Measurements from ENCODE around the gene MS4A6A.
"Not testable (repeated sequence)": the region's sequence is repeated elsewhere in the genome, so short reads cannot be mapped to it uniquely, and the experiment has no call there.

MS4A6A gene

DNA sequence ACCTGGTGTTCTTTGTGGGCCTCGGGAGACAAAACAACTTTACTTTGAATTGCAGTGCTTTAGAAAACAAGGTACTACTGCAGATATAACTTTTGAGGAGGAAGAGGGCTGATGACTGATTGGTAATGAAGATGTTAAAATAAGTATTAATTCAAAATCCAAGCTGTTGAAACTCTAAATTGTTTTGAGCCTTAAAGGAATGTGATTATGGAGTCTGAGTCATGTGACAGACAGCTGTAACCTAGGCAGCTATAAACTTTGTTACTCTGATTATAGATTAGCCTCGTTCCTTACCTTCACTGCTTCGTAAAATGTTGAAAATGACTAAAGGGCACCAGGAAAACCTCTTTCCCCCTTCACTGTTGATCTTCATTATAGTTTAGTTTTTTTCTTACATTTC lies 51.0 kb downstream of the MS4A6A start:
- Histone ChIP-seq H3K4me1 (ENCODE audit: control insufficient read depth, insufficient read depth, low read length) (no peaks in the 10 kb centered on the region), H3K36me3 (ENCODE audit: control insufficient read depth, insufficient read depth, low read length) (no peaks in the 10 kb centered on the region), H3K9me3 (ENCODE audit: control insufficient read depth, low read length) (no peaks in the 10 kb centered on the region), H3K27me3 (ENCODE audit: control insufficient read depth, insufficient read depth, low read length, poor library complexity, severe bottlenecking) (no peaks in the 10 kb centered on the region), H3K27ac (ENCODE audit: insufficient read depth, low read depth, low read length, poor library complexity, severe bottlenecking) (no peak overlapping the region), H3K4me3 (ENCODE audit: insufficient read depth, low read depth, low read length) (no peak overlapping the region)
- 90 to 98% methylated on average over 3 of the region's 3 CpGs for WGBS, 2 experiments

DNA sequence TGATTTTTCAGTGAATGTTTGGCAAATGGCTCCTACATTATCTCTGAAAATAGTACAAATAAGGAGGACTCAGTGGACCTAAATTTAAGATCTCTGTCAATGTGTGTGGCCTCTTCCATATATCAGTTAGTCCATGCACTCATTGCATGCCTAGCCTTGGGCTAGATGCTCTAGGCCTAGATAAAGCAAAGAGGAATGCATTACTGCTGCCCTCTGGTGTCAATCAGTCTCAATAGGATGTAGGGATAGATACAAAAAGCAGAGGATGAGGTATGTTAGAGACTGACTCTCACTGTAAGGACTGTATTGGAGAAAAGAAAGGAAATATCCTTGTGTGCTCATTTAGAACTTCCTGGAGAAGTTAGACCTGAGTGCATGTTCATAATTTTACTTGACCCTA lies 52.4 kb downstream of the MS4A6A start:
- H3K9me3 ChIP-seq (ENCODE audit: control insufficient read depth, low read length), result no peaks in the 10 kb centered on the region
- no peaks in the 10 kb centered on the region for H3K4me1 ChIP-seq (ENCODE audit: control insufficient read depth, insufficient read depth, low read length)
- H3K27ac ChIP-seq (ENCODE audit: insufficient read depth, low read depth, low read length, poor library complexity, severe bottlenecking), result no peak overlapping the region
- no peaks in the 10 kb centered on the region for H3K36me3 ChIP-seq (ENCODE audit: control insufficient read depth, insufficient read depth, low read length)
- H3K27me3 ChIP-seq (ENCODE audit: control insufficient read depth, insufficient read depth, low read length, poor library complexity, severe bottlenecking), result no peaks in the 10 kb centered on the region
- no peak overlapping the region for H3K4me3 ChIP-seq (ENCODE audit: insufficient read depth, low read depth, low read length)

DNA sequence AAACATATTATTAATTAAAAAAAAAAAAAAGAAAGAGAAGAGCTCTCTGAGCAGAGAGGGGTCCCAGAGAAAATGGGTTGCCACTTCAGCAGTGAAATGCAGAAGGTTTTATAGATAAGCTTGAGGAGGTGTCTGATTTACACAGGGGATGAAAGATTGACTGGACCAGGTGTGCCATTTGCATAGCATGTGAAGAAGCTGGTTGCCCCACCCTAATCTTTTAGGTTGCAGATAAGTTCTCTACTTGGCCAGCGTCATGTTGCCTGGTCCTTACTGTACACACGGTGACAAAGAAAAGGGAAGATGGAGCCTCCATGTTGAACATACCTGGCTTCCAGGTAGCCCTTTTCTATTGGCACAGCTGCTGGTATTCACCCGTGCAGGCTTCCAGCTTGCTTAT lies 53.0 kb downstream of the MS4A6A start:
- Histone ChIP-seq H3K27ac (ENCODE audit: insufficient read depth, low read depth, low read length, poor library complexity, severe bottlenecking) (no peak overlapping the region), H3K36me3 (ENCODE audit: control insufficient read depth, insufficient read depth, low read length) (no peaks in the 10 kb centered on the region), H3K4me3 (ENCODE audit: insufficient read depth, low read depth, low read length) (no peak overlapping the region), H3K27me3 (ENCODE audit: control insufficient read depth, insufficient read depth, low read length, poor library complexity, severe bottlenecking) (no peaks in the 10 kb centered on the region), H3K4me1 (ENCODE audit: control insufficient read depth, insufficient read depth, low read length) (no peaks in the 10 kb centered on the region), H3K9me3 (ENCODE audit: control insufficient read depth, low read length) (no peaks in the 10 kb centered on the region)
- 91 to 92% methylated on average over 3 of the region's 3 CpGs for WGBS, 2 experiments

DNA sequence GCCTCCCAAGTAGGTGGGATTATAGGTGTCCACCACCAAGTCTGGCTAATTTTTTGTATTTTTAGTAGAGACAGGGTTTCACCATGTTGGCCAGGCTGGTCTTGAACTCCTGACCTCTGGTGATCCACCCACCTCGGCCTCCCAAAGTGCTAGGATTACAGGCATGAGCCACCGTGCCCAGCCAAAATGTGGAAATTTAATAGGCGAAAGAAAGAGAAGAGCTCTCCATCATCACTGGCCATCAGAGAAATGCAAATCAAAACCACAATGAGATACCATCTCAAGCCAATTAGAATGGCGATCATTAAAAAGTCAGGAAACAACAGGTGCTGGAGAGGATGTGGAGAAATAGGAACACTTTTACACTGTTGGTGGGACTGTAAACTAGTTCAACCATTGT lies 54.0 kb downstream of the MS4A6A start:
- 84 to 94% methylated on average over 3 of the region's 4 CpGs for WGBS, 2 experiments
- not testable (repeated sequence) for H3K36me3 ChIP-seq (ENCODE audit: control insufficient read depth, insufficient read depth, low read length); H3K27ac ChIP-seq (ENCODE audit: insufficient read depth, low read depth, low read length, poor library complexity, severe bottlenecking); H3K4me1 ChIP-seq (ENCODE audit: control insufficient read depth, insufficient read depth, low read length); H3K9me3 ChIP-seq (ENCODE audit: control insufficient read depth, low read length); H3K27me3 ChIP-seq (ENCODE audit: control insufficient read depth, insufficient read depth, low read length, poor library complexity, severe bottlenecking); H3K4me3 ChIP-seq (ENCODE audit: insufficient read depth, low read depth, low read length)

DNA sequence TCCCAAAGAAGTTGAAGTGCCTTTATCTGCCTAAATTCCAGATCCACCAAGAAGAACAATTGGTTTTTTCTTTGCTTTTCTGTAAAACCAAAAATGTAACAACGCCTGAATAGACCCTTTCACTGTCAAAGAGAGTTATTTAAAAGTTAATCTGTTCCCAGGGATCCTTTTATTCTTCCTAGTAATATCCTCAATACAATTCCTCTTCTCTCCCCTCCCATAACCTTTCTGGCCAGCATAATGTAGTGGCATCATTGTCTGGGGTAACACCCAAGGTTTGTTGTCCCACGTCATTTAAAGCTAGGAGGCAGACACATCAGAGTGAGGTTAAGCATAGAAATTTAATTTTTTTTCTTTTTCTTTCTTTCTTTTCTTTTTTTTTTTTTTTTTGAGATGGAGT lies 54.5 kb downstream of the MS4A6A start:
- Histone ChIP-seq H3K9me3 (ENCODE audit: control insufficient read depth, low read length) (no peaks in the 10 kb centered on the region), H3K4me1 (ENCODE audit: control insufficient read depth, insufficient read depth, low read length) (no peaks in the 10 kb centered on the region), H3K27me3 (ENCODE audit: control insufficient read depth, insufficient read depth, low read length, poor library complexity, severe bottlenecking) (no peaks in the 10 kb centered on the region), H3K36me3 (ENCODE audit: control insufficient read depth, insufficient read depth, low read length) (no peaks in the 10 kb centered on the region), H3K4me3 (ENCODE audit: insufficient read depth, low read depth, low read length) (no peak overlapping the region), H3K27ac (ENCODE audit: insufficient read depth, low read depth, low read length, poor library complexity, severe bottlenecking) (no peak overlapping the region)
- 71 to 83% methylated on average over 2 of the region's 2 CpGs for WGBS, 2 experiments

DNA sequence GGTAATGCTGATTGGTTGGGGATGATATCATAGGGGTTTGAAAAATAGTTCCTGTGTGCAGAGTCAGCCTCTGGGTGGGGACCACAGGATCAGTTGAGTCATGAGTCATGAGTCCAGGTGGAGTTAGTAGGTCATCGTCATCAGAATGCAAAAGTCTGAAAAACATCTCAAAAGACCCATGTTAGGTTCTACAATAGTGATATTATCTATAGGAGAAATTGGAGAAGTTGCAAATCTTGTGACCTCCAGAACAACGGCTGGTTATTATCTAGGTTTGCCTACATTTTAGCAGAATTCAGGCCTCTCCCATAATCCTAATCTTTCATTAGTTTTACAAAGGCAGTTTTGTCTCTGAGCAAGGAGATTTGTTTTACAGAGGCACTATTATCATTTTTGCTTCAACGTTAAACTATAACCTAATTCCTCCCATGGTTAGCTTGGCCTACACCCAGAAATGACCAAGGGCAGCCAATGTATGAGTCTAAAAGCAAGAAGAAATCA lies 55.5 kb downstream of the MS4A6A start:
- Histone ChIP-seq H3K4me1 (ENCODE audit: control insufficient read depth, insufficient read depth, low read length) (no peaks in the 10 kb centered on the region), H3K9me3 (ENCODE audit: control insufficient read depth, low read length) (no peaks in the 10 kb centered on the region), H3K4me3 (ENCODE audit: insufficient read depth, low read depth, low read length) (no peak overlapping the region), H3K27me3 (ENCODE audit: control insufficient read depth, insufficient read depth, low read length, poor library complexity, severe bottlenecking) (no peaks in the 10 kb centered on the region), H3K27ac (ENCODE audit: insufficient read depth, low read depth, low read length, poor library complexity, severe bottlenecking) (no peak overlapping the region), H3K36me3 (ENCODE audit: control insufficient read depth, insufficient read depth, low read length) (no peaks in the 10 kb centered on the region)
- WGBS, 2 experiments, result 96 to 99% methylated on average over 2 to 3 of the region's 3 CpGs

DNA sequence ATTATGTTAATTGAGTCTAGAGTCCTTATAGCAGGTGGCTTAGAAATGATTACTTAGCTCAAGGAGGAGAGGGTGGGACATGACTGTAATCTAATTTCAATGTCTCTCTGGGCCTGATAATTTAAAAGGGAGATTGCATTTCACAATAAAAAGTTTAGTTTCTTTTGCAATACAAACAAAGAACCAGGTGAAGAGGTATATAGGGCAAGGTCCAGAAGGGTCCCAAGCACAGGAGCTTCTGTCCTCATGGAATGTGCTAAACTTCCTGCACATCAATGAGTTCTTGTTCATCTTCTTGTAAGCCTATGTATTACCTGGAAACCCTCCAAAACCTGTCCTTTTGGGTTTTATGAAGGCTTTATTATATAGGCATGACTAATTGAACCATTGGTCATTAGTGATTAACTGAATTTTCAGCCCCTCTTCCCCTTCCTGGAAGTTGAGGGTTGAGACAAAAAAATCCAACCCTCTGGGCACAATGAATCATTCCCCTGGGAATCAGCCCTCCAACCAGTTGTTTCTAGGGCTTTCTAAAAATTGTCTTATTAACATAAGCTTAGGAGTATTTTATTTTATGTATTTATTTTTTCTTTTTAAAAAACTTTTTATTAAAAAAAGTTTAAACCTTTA lies 56.8 kb downstream of the MS4A6A start:
- H3K9me3 ChIP-seq (ENCODE audit: control insufficient read depth, low read length), result no peaks in the 10 kb centered on the region

DNA sequence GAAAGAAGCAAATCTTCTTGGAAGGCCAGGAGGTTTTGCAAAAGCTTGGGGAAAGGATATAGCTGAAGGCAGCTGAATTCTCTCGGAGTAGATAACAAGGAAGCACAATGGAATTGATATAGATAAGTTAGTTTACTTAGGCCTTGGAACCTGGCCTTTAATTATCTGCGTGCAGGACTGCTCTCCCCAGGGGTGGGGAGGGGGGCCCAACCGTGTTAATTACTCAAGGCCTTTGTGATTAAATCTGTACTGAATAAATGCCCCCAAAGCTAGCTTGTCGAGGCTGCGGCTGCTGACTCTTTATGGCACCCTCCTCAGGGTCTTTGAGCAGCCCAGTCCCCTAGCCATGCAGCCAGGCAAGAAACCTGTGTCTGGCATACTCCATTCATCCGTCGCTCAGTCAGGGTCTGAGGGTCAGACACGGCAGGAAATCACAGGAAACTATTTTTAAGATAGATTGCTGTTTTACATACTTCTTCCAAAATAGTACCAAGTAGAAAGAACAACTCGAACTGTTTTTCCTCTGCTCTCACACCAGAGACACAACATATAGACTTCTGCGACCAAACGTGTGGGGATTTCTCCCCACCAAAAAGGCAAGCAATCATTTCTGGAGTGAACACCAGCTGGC lies 58.0 kb downstream of the MS4A6A start:
- Histone ChIP-seq H3K36me3 (ENCODE audit: control insufficient read depth, insufficient read depth, low read length) (no peaks in the 10 kb centered on the region), H3K4me1 (ENCODE audit: control insufficient read depth, insufficient read depth, low read length) (peaks cover 7% of the 10 kb centered on the region), H3K27ac (ENCODE audit: insufficient read depth, low read depth, low read length, poor library complexity, severe bottlenecking) (no peak overlapping the region), H3K9me3 (ENCODE audit: control insufficient read depth, low read length) (no peaks in the 10 kb centered on the region), H3K4me3 (ENCODE audit: insufficient read depth, low read depth, low read length) (no peak overlapping the region), H3K27me3 (ENCODE audit: control insufficient read depth, insufficient read depth, low read length, poor library complexity, severe bottlenecking) (no peaks in the 10 kb centered on the region)
- WGBS, 2 experiments, result 77 to 78% methylated on average over 11 of the region's 11 CpGs

More for the DNA sequence above, 56.8 kb downstream of the MS4A6A start:
- no peaks in the 10 kb centered on the region for H3K36me3 ChIP-seq (ENCODE audit: control insufficient read depth, insufficient read depth, low read length)
- H3K4me1 ChIP-seq (ENCODE audit: control insufficient read depth, insufficient read depth, low read length), result peaks cover 2% of the 10 kb centered on the region
- H3K27ac ChIP-seq (ENCODE audit: insufficient read depth, low read depth, low read length, poor library complexity, severe bottlenecking), result no peak overlapping the region
- H3K4me3 ChIP-seq (ENCODE audit: insufficient read depth, low read depth, low read length), result no peak overlapping the region
- H3K27me3 ChIP-seq (ENCODE audit: control insufficient read depth, insufficient read depth, low read length, poor library complexity, severe bottlenecking), result no peaks in the 10 kb centered on the region

Data from ectodermal cell (in vitro differentiated cells).